H1 (cell line): ENCODE data around the gene CC2D1B. TPM values are rescaled to one million over a fixed set of nuclear protein-coding genes. Genes with fewer than 3 reads are reported as not detected.

Experiments
- CTCF ChIA-PET: fragments of 300-600 bp; sonication (Branson Sonifier 250); formaldehyde crosslinking; loops from one replicate; lab custom pipeline; 2021; ENCODE audit not compliant: partially characterized antibody; lab: Charles Lee
- POLR2A ChIA-PET: fragments of 300-600 bp; sonication (Branson Sonifier 250); formaldehyde crosslinking; loops from one replicate; lab custom pipeline; 2021; ENCODE audit warnings: inconsistent platforms; ENCODE audit not compliant: partially characterized antibody; lab: Charles Lee
- DNase-seq, 2 experiments: peaks; one replicate each; pipeline versions ENCODE4 v3.0.0 to v3.0.0-alpha.2; 2010 to 2022; ENCODE audit warnings: low spot score in 2 of 2, low read depth in 1 of 2, mixed read lengths in 1 of 2
- FAIRE-seq: peaks from 2 replicates; lab custom pipeline; 2011; peaks lifted over from hg19 to GRCh38; lab: Jason Lieb, UNC
- H2AFZ ChIP-seq: 2 replicates; pipeline ENCODE4 v1.8.1; 2012; ENCODE audit warnings: low read length, inconsistent platforms
- H2AK5ac ChIP-seq: 2 replicates; pipeline ENCODE4 v1.6.1; 2013; ENCODE audit warnings: low read depth, low read length
- H2BK120ac ChIP-seq: replicated peaks from 2 replicates; pipeline ENCODE3; 2013; ENCODE audit warnings: low read depth, low read length, inconsistent platforms
- H2BK12ac ChIP-seq: 2 replicates; pipeline ENCODE4 v1.6.1; 2013; ENCODE audit warnings: low read depth, low read length
- H2BK15ac ChIP-seq: 2 replicates; pipeline ENCODE4 v1.6.1; 2013; ENCODE audit warnings: low read length
- H2BK20ac ChIP-seq: 2 replicates; pipeline ENCODE4 v1.6.1; 2013; ENCODE audit warnings: low read length
- H2BK5ac ChIP-seq: 2 replicates; pipeline ENCODE4 v1.6.1; 2013; ENCODE audit warnings: low read depth, low read length
- H3K14ac ChIP-seq: 2 replicates; pipeline ENCODE4 v1.6.1; 2013; ENCODE audit warnings: inconsistent platforms; ENCODE audit not compliant: insufficient read length
- H3K18ac ChIP-seq: 2 replicates; pipeline ENCODE4 v1.6.1; 2013; ENCODE audit warnings: low read length; ENCODE audit errors: extremely low read depth
- H3K23ac ChIP-seq: 2 replicates; pipeline ENCODE4 v1.6.1; 2013; ENCODE audit warnings: inconsistent platforms; ENCODE audit not compliant: insufficient read length
- H3K23me2 ChIP-seq: 2 replicates; pipeline ENCODE4 v1.6.1; 2013; ENCODE audit warnings: low read depth, low read length
- H3K27ac ChIP-seq: 2 replicates; pipeline ENCODE4 v1.6.1; 2011; ENCODE audit warnings: low read depth, low read length, inconsistent platforms
- H3K27me3 ChIP-seq, 4 experiments: replicated peaks in 1 of 4; 1 replicate in 1 of 4; 2 replicates in 3 of 4; pipeline versions ENCODE4 v1.6.1 to v1.8.1; 2011 to 2013; ENCODE audit warnings: low read length in 3 of 4, mild to moderate bottlenecking in 3 of 4, inconsistent platforms in 2 of 4, mixed read lengths in 2 of 4, moderate library complexity in 1 of 4; ENCODE audit not compliant: control insufficient read depth in 3 of 4, insufficient read depth in 3 of 4; ENCODE audit errors: extremely low read depth in 1 of 4
- H3K36me3 ChIP-seq, 4 experiments: 2 replicates each; pipeline versions ENCODE4 v1.6.1 to v1.8.1; 2011 to 2013; ENCODE audit warnings: mild to moderate bottlenecking in 4 of 4, low read length in 3 of 4, moderate library complexity in 2 of 4, control low read depth in 1 of 4, inconsistent platforms in 1 of 4; ENCODE audit not compliant: insufficient read depth in 4 of 4, control insufficient read depth in 2 of 4
- H3K4ac ChIP-seq: replicated peaks from 2 replicates; pipeline ENCODE3; 2013; ENCODE audit warnings: low read length, low read depth, mixed read lengths, inconsistent platforms; ENCODE audit not compliant: insufficient read length
- H3K4me1 ChIP-seq, 4 experiments: replicated peaks in 1 of 4; 1 replicate in 1 of 4; 2 replicates in 3 of 4; pipeline versions ENCODE4 v1.6.1 to v1.8.1; 2011 to 2013; ENCODE audit warnings: low read length in 3 of 4, inconsistent platforms in 2 of 4, mixed read lengths in 1 of 4; ENCODE audit not compliant: insufficient read depth in 4 of 4, control insufficient read depth in 3 of 4
- H3K4me2 ChIP-seq, 2 experiments: 2 replicates each; pipeline versions ENCODE4 v1.6.1 to v1.8.1; 2011 to 2013; ENCODE audit warnings: low read depth in 2 of 2, low read length in 2 of 2, control low read depth in 1 of 2, inconsistent platforms in 1 of 2, mild to moderate bottlenecking in 1 of 2; ENCODE audit not compliant: insufficient read depth in 1 of 2
- H3K4me3 ChIP-seq, 4 experiments: fragments of 200-600, 300-600 bp in 1 of 4; sonication (generic), shearing (Covaris generic), sonication (Bioruptor Twin) in 1 of 4; 2 replicates each; pipeline versions ENCODE4 v1.5.1 to v1.8.1; 2011 to 2016; ENCODE audit warnings: low read length in 4 of 4, low read depth in 3 of 4, control low read depth in 2 of 4, inconsistent platforms in 2 of 4, mild to moderate bottlenecking in 2 of 4, mixed read lengths in 1 of 4, moderate library complexity in 1 of 4; ENCODE audit not compliant: insufficient read depth in 2 of 4; ENCODE audit errors: extremely low read depth in 1 of 4
- H3K56ac ChIP-seq: replicated peaks from 2 replicates; pipeline ENCODE3; 2013; ENCODE audit warnings: low read depth, mild to moderate bottlenecking, mixed read lengths, low read length, inconsistent platforms; ENCODE audit not compliant: insufficient read length
- H3K79me1 ChIP-seq: 2 replicates; pipeline ENCODE4 v1.6.1; 2013; ENCODE audit warnings: low read depth, low read length, control low read depth
- H3K79me2 ChIP-seq, 2 experiments: 2 replicates each; pipeline versions ENCODE4 v1.6.1 to v1.8.1; 2012 to 2013; ENCODE audit warnings: low read length in 2 of 2, mild to moderate bottlenecking in 2 of 2, inconsistent platforms in 1 of 2; ENCODE audit not compliant: insufficient read depth in 2 of 2, control insufficient read depth in 1 of 2
- H3K9ac ChIP-seq, 4 experiments: replicated peaks in 1 of 4; 1 replicate in 1 of 4; 2 replicates in 3 of 4; pipeline versions ENCODE4 v1.6.1 to v1.8.1; 2011 to 2013; ENCODE audit warnings: low read depth in 3 of 4, low read length in 3 of 4, control low read depth in 2 of 4, mild to moderate bottlenecking in 2 of 4, moderate library complexity in 2 of 4, inconsistent platforms in 1 of 4; ENCODE audit errors: extremely low read depth in 1 of 4
- H3K9me3 ChIP-seq, 2 experiments: 2 replicates each; pipeline versions ENCODE4 v1.6.1 to v1.8.1; 2012 to 2013; ENCODE audit warnings: mild to moderate bottlenecking in 2 of 2, moderate library complexity in 2 of 2, control low read depth in 1 of 2, inconsistent platforms in 1 of 2, low read depth in 1 of 2, low read length in 1 of 2, mixed read lengths in 1 of 2; ENCODE audit not compliant: insufficient read depth in 2 of 2
- H4K20me1 ChIP-seq, 2 experiments: replicated peaks in 1 of 2; 2 replicates each; pipeline versions ENCODE3 to v1.8.1; 2011 to 2013; ENCODE audit warnings: inconsistent platforms in 2 of 2, low read length in 2 of 2, mild to moderate bottlenecking in 1 of 2; ENCODE audit not compliant: insufficient read depth in 2 of 2, control insufficient read depth in 1 of 2
- H4K5ac ChIP-seq: 2 replicates; pipeline ENCODE4 v1.6.1; 2013; ENCODE audit warnings: low read length, low read depth, mixed read lengths, inconsistent platforms; ENCODE audit not compliant: insufficient read length
- H4K8ac ChIP-seq: 2 replicates; pipeline ENCODE4 v1.8.0; 2013; ENCODE audit warnings: mild to moderate bottlenecking, moderate library complexity, low read length, inconsistent platforms; ENCODE audit not compliant: insufficient read depth; ENCODE audit errors: extremely low read depth
- H4K91ac ChIP-seq: replicated peaks from 2 replicates; pipeline ENCODE3; 2013; ENCODE audit warnings: low read length, mixed read lengths, inconsistent platforms; ENCODE audit not compliant: insufficient read length
- GTF2F1 ChIP-seq: IDR thresholded peaks from 2 replicates; pipeline ENCODE4 v1.6.1; 2012; ENCODE audit warnings: low read depth, low read length, improper control_type of control experiment, borderline replicate concordance
- HDAC2 ChIP-seq, 2 experiments: fragments of 300-600 bp in 1 of 2; sonication (generic) in 1 of 2; IDR thresholded peaks; 2 replicates each; pipeline ENCODE4 v1.6.1; 2011 to 2012; ENCODE audit warnings: low read depth in 2 of 2, low read length in 2 of 2, mild to moderate bottlenecking in 2 of 2, moderate library complexity in 2 of 2, borderline replicate concordance in 1 of 2, inconsistent platforms in 1 of 2
- TCF12 ChIP-seq: IDR thresholded peaks from 2 replicates; pipeline ENCODE4 v1.6.1; 2011; ENCODE audit warnings: low read depth, mild to moderate bottlenecking, low read length
- WGBS, 2 experiments: shearing (Covaris generic) in 1 of 2; methylation state at CpG; one replicate each; pipeline versions ENCODE4 v1.1.6 to v1.1.7; 2013 to 2015; ENCODE audit warnings: low lambda C conversion rate in 2 of 2, mixed read lengths in 2 of 2, inconsistent platforms in 1 of 2, low coverage in 1 of 2, missing lambda C conversion rate in 1 of 2; ENCODE audit not compliant: insufficient replicate concordance in 2 of 2, insufficient coverage in 1 of 2, insufficient read length in 1 of 2; ENCODE audit errors: extremely low coverage in 1 of 2, missing lambda C conversion rate in 1 of 2; 5-methylcytosine and 5-hydroxymethylcytosine counted together
- polyA plus RNA-seq, 7 experiments: library from polyadenylated mRNA; depleted of rRNA in 3 of 7; stranded (reverse) in 5 of 7; unstranded in 2 of 7; fragments of >200 nt in 5 of 7; fragments of 200-250 nt in 2 of 7; gene quantifications; 1 replicate in 5 of 7; 2 replicates in 1 of 7; 4 replicates in 1 of 7; pipeline versions ENCODE4 v1.2.1 to v1.2.3, GENCODE V29; 2011 to 2013; ENCODE audit warnings: missing spikeins in 2 of 7, mixed read lengths in 2 of 7
- total RNA-seq: library from RNA; stranded (reverse); fragmentation: NEBNext Ultra II Directional; extraction: Animal tissue kit (Norgen Biotek cat#: 25700); gene quantifications from 2 replicates; pipeline ENCODE4 v1.2.1, GENCODE V29; 2021

Gene CC2D1B
- total and polyA plus RNA-seq, 2 of the 8 experiments (the other 6 are each of a cell fraction or from before 2014, with no cell fraction given) = 7.4 to 13.1 TPM

GRCh38 chr1:52399629-52400028 is 33.6 kb upstream of the CC2D1B start:
- WGBS, 2 experiments = 94% methylated on average over 3 of the region's 3 CpGs; no CpG with 5 or more reads in 1 of the 2 experiments
- POLR2A ChIA-PET = interaction anchor here (0.8 to 9.8 kb wide), 6 partner anchors 9 to 157 kb away, joined by 3 to 82 read pairs (median 5); no protein-coding TSS in a partner anchor
- peaks cover 2 to 45% of the 10 kb centered on the region in 2 experiments; a peak in 3 of 4 replicates for H3K79me2 ChIP-seq

More at GRCh38 chr1:52399629-52400028, 33.6 kb upstream of the CC2D1B start:
- Histone ChIP-seq H3K4me3 (no peak overlapping the region), H3K14ac (no peak overlapping the region), H3K4ac (no peak overlapping the region), H3K79me1 (peaks cover 5% of the 10 kb centered on the region; the same call in 1 of the 2 replicates), H3K9ac (no peak overlapping the region), H3K23me2 (peaks cover 5% of the 10 kb centered on the region; the same call in 1 of the 2 replicates), H2AK5ac (no peak overlapping the region), H3K4me1 (peaks cover 0 to 4% (median 0%) of the 10 kb centered on the region in 4 experiments; a peak in 1 of 7 replicates), H2BK20ac (no peak overlapping the region), H2AFZ (no peak overlapping the region), H2BK5ac (no peak overlapping the region), H4K5ac (no peak overlapping the region), H3K36me3 (peaks cover 30 to 66% (median 57%) of the 10 kb centered on the region in 4 experiments), H3K56ac (no peak overlapping the region), H3K9me3 (no peaks in the 10 kb centered on the region), H3K18ac (no peak overlapping the region), H2BK120ac (no peak overlapping the region), H2BK15ac (no peak overlapping the region), H4K20me1 (peaks cover 6 to 14% of the 10 kb centered on the region in 2 experiments), H3K4me2 (no peak overlapping the region), H3K27me3 (no peaks in the 10 kb centered on the region; a peak in 1 of 7 replicates), H3K27ac (no peak overlapping the region), H2BK12ac (no peak overlapping the region), H4K8ac (no peak overlapping the region), H3K23ac (no peak overlapping the region), H4K91ac (no peak overlapping the region)
- TF ChIP-seq HDAC2 (IDR thresholded peaks at IDR 0.05; ENCODE audit: borderline replicate concordance in 1 of 2, low read depth in 2 of 2, low read length in 2 of 2) = no peak
- TF ChIP-seq GTF2F1 = no peak
- no peak for TF ChIP-seq TCF12
- FAIRE-seq (no peak), DNase-seq (no peak)
- CTCF ChIA-PET = interaction anchor here (0.6 to 1.1 kb wide), 4 partner anchors 18 to 561 kb away, joined by 3 read pairs; no protein-coding TSS in a partner anchor
